Kidney (tissue), 14 donors: ENCODE results near the gene RBPJ. TPM values are rescaled to one million over a fixed set of nuclear protein-coding genes. Genes with fewer than 3 reads are reported as not detected.

ENCODE experiments used
- DNase-seq, 5 donors: peaks; one replicate each; pipeline ENCODE4 v3.0.0-alpha.2; 2013 to 2020
- FAIRE-seq: peaks from 2 replicates; lab custom pipeline; 2012; peaks lifted over from hg19 to GRCh38; lab: Jason Lieb, UNC
- H3K27ac ChIP-seq, 2 donors: one replicate each; pipeline ENCODE4 v1.7.0; 2013; ENCODE audit warnings: low read depth in 2 of 2, low read length in 2 of 2, inconsistent platforms in 1 of 2
- H3K27me3 ChIP-seq: one replicate; pipeline ENCODE4 v1.7.1; 2013; ENCODE audit warnings: low read length, inconsistent platforms; ENCODE audit not compliant: control insufficient read depth, insufficient read depth
- H3K36me3 ChIP-seq, 3 donors: one replicate each; pipeline versions ENCODE4 v1.7.0 to v1.7.1; 2013; ENCODE audit warnings: low read length in 3 of 3, control low read depth in 1 of 3, inconsistent platforms in 1 of 3; ENCODE audit not compliant: insufficient read depth in 3 of 3, control insufficient read depth in 2 of 3
- H3K4me1 ChIP-seq, 3 donors: one replicate each; pipeline versions ENCODE4 v1.7.0 to v1.7.1; 2013; ENCODE audit warnings: low read length in 3 of 3, inconsistent platforms in 1 of 3, low read depth in 1 of 3; ENCODE audit not compliant: control insufficient read depth in 2 of 3, insufficient read depth in 2 of 3
- H3K4me3 ChIP-seq, 3 donors: one replicate each; pipeline versions ENCODE4 v1.7.0 to v1.8.1; 2013; ENCODE audit warnings: low read length in 3 of 3, control low read depth in 1 of 3, inconsistent platforms in 1 of 3
- H3K9ac ChIP-seq, 3 donors: one replicate each; pipeline versions ENCODE4 v1.7.0 to v1.7.1; 2013; ENCODE audit warnings: low read length in 3 of 3, control low read depth in 1 of 3, inconsistent platforms in 1 of 3
- H3K9me3 ChIP-seq, 3 donors: one replicate each; pipeline versions ENCODE4 v1.7.0 to v1.7.1; 2013; ENCODE audit warnings: low read length in 3 of 3, control low read depth in 1 of 3, inconsistent platforms in 1 of 3; ENCODE audit not compliant: control insufficient read depth in 2 of 3, insufficient read depth in 1 of 3
- CTCF ChIP-seq: IDR thresholded peaks from 3 replicates; pipeline ENCODE4 v1.5.1; 2012; ENCODE audit warnings: mild to moderate bottlenecking, moderate library complexity, borderline replicate concordance; ENCODE audit not compliant: insufficient read depth; ENCODE audit errors: extremely low read depth
- intact Hi-C: fragments of 100-400 bp; cut with DNase I; formaldehyde crosslinking; loops from one replicate; pipeline ENCODE4 v1.11.1; 2022
- polyA plus RNA-seq: library from polyadenylated mRNA; stranded (reverse); fragments of 350-450 nt; fragmentation: Illumina TruSeq; extraction: RNeasy Lipid Tissue Mini Kit (QIAGEN cat#74804); gene quantifications from one replicate; pipeline ENCODE4 v1.2.3, GENCODE V29; 2014; ENCODE audit warnings: low read depth, low replicate concordance; ENCODE audit not compliant: insufficient read depth
- total RNA-seq: library from RNA; stranded (reverse); fragmentation: NEBNext Ultra II Directional; extraction: Animal tissue kit (Norgen Biotek cat#: 25700); gene quantifications from one replicate; pipeline ENCODE4 v1.2.1, GENCODE V29; 2021
- donor health status: control.
- donor health status: control.
- donor health status: control.
- donor health status: control.
- donor health status: control.
- donor health status: DM: yes; HTN: yes; CAD: no.
- donor health status: Normal renal cell carcinoma (clear cell type).

RBPJ gene
- total and polyA plus RNA-seq, 2 donors from 2014 or later, result 28.5 to 77.6 TPM

- intact Hi-C loops, result no loop called here
- no peak overlapping the region for H3K9ac ChIP-seq
- H3K27me3 ChIP-seq, result no peaks in the 10 kb centered on the region
- no peak for TF ChIP-seq CTCF
- no peak overlapping the region for H3K4me3 ChIP-seq
- no peaks in the 10 kb centered on the region for H3K36me3 ChIP-seq
- FAIRE-seq (no peak), DNase-seq (no peak)
- H3K27ac ChIP-seq, result no peak overlapping the region
- peaks cover 0 to 2% (median 0%) of the 10 kb centered on the region in 3 donors for H3K4me1 ChIP-seq
- no peaks in the 10 kb centered on the region for H3K9me3 ChIP-seq
Measured at GRCh38 chr4:26360864-26361263, 40.0 kb downstream of the RBPJ start.

GRCh38 chr4:26361297-26361696 lies 40.5 kb downstream of the RBPJ start:
- FAIRE-seq (no peak), DNase-seq (no peak)
- Histone ChIP-seq H3K27me3 (no peaks in the 10 kb centered on the region), H3K9ac (no peak overlapping the region), H3K27ac (no peak overlapping the region), H3K36me3 (no peaks in the 10 kb centered on the region), H3K4me3 (no peak overlapping the region), H3K4me1 (no peaks in the 10 kb centered on the region), H3K9me3 (no peaks in the 10 kb centered on the region)
- intact Hi-C loops, result no loop called here
- no peak for TF ChIP-seq CTCF

- Histone ChIP-seq H3K27ac (no peak overlapping the region), H3K4me3 (no peak overlapping the region), H3K4me1 (no peaks in the 10 kb centered on the region), H3K36me3 (no peaks in the 10 kb centered on the region), H3K27me3 (no peaks in the 10 kb centered on the region), H3K9ac (no peak overlapping the region), H3K9me3 (no peaks in the 10 kb centered on the region)
- intact Hi-C loops, result no loop called here
- FAIRE-seq (peak; percentile 72), DNase-seq (no peak)
- no peak for TF ChIP-seq CTCF
Measured at GRCh38 chr4:26362745-26363439, 42.1 kb downstream of the RBPJ start.
